Sigmoid colon (tissue), 4 donors: ENCODE measurements around the gene SUPT6H.

Source experiments
- CTCF ChIP-seq, 4 experiments: fragments of 450-650 bp in 3 of 4; fragments of 200-600 bp in 1 of 4; IDR thresholded peaks; one replicate each; pipeline ENCODE4 v1.5.1; 2016 to 2019; ENCODE audit warnings: antibody characterized with exemption in 4 of 4, mild to moderate bottlenecking in 3 of 4, moderate library complexity in 2 of 4
- EP300 ChIP-seq, 4 donors: sonication (generic); formaldehyde crosslinking; IDR thresholded peaks; one replicate each; pipeline ENCODE4 v1.6.1; 2017; ENCODE audit warnings: antibody characterized with exemption in 4 of 4
- POLR2A ChIP-seq, 2 donors: fragments of 450-650 bp; IDR thresholded peaks; one replicate each; pipeline ENCODE4 v1.6.1; 2016; ENCODE audit warnings: antibody characterized with exemption in 2 of 2, mild to moderate bottlenecking in 2 of 2, moderate library complexity in 2 of 2
- POLR2AphosphoS5 ChIP-seq, 4 donors: sonication (generic); formaldehyde crosslinking; IDR thresholded peaks; one replicate each; pipeline ENCODE4 v1.6.1; 2017; ENCODE audit warnings: antibody characterized with exemption in 4 of 4

- TF ChIP-seq EP300 (IDR thresholded peaks at IDR 0.05), result no peak
- TF ChIP-seq CTCF (IDR thresholded peaks at IDR 0.05), result no peak
- TF ChIP-seq POLR2A (IDR thresholded peaks at IDR 0.05), result no peak
- no peak for TF ChIP-seq POLR2AphosphoS5 (IDR thresholded peaks at IDR 0.05)
Observed at GRCh38 chr17:28748852-28749515, 87.0 kb downstream of the SUPT6H start.
